HFFc6 (cell line): ENCODE measurements around the gene SRBD1. TPM values are rescaled to one million over a fixed set of nuclear protein-coding genes. Genes with fewer than 3 reads are reported as not detected.

Experiments
- DNase-seq: peaks from one replicate; pipeline ENCODE4 v3.0.0-alpha.2; 2018
- H3K27ac Mint-ChIP-seq: 2 replicates; pipeline ENCODE4 v1.8.0; 2020; ENCODE audit warnings: mild to moderate bottlenecking, mixed read lengths
- H3K27me3 Mint-ChIP-seq: 2 replicates; pipeline ENCODE4 v1.8.0; 2021; ENCODE audit warnings: mild to moderate bottlenecking, moderate library complexity, mixed read lengths; ENCODE audit not compliant: insufficient read depth
- H3K36me3 Mint-ChIP-seq: 2 replicates; pipeline ENCODE4 v1.8.0; 2021; ENCODE audit warnings: low read depth, mixed read lengths
- H3K4me1 Mint-ChIP-seq: 2 replicates; pipeline ENCODE4 v1.8.0; 2020; ENCODE audit warnings: low read depth, mixed read lengths
- H3K4me3 Mint-ChIP-seq: 2 replicates; pipeline ENCODE4 v1.8.0; 2020; ENCODE audit warnings: mild to moderate bottlenecking, moderate library complexity, mixed read lengths
- H3K9me3 Mint-ChIP-seq: 2 replicates; pipeline ENCODE4 v1.8.0; 2020; ENCODE audit warnings: mild to moderate bottlenecking, mixed read lengths
- total RNA-seq, 6 experiments: library from RNA; stranded (reverse); fragmentation: NEBNext Ultra II Directional; extraction: Animal tissue kit (Norgen Biotek cat#: 25700); gene quantifications; 2 replicates in 1 of 6; 3 replicates in 5 of 6; pipeline ENCODE4 v1.2.3, GENCODE V29; 2021
- TF ChIP-seq, protein P1 (sequence below): fragments of 200-600 bp; sonication (generic); IDR thresholded peaks from 2 replicates; pipeline ENCODE4 v1.5.0; 2021; ENCODE audit warnings: antibody characterized with exemption, mild to moderate bottlenecking

SRBD1 gene
- total RNA-seq, 6 experiments from 2014 or later = 9.5 to 13.6 (median 12.4) TPM

DNA sequence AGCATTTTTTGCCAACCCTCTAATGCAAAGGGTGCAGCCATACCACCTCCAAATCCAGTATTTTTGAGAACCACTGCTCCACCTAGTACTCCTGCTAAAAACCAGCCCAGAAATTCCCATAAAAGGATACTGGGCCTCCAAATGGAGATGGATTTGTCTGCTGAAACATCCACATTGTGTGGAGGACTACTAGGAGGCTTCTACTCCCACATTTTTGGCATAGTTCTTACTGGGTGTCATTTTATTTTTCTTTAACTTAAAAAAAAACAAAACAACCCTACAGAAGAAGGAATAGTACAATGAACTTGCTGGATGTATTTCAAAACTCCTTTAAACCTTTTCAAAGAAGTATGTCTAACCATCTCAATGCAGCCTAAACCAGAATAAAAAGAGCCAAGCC, 219.2 kb downstream of the SRBD1 start:
- peaks cover 16% of the 10 kb centered on the region for H3K4me1 Mint-ChIP-seq
- no peaks in the 10 kb centered on the region for H3K27me3 Mint-ChIP-seq
- H3K36me3 Mint-ChIP-seq = peaks cover 22% of the 10 kb centered on the region
- peak; percentile 28 for DNase-seq
- TF ChIP-seq, protein P1, sequence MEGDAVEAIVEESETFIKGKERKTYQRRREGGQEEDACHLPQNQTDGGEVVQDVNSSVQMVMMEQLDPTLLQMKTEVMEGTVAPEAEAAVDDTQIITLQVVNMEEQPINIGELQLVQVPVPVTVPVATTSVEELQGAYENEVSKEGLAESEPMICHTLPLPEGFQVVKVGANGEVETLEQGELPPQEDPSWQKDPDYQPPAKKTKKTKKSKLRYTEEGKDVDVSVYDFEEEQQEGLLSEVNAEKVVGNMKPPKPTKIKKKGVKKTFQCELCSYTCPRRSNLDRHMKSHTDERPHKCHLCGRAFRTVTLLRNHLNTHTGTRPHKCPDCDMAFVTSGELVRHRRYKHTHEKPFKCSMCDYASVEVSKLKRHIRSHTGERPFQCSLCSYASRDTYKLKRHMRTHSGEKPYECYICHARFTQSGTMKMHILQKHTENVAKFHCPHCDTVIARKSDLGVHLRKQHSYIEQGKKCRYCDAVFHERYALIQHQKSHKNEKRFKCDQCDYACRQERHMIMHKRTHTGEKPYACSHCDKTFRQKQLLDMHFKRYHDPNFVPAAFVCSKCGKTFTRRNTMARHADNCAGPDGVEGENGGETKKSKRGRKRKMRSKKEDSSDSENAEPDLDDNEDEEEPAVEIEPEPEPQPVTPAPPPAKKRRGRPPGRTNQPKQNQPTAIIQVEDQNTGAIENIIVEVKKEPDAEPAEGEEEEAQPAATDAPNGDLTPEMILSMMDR = no peak
- H3K27ac Mint-ChIP-seq = no peak overlapping the region
- H3K9me3 Mint-ChIP-seq = no peaks in the 10 kb centered on the region
- H3K4me3 Mint-ChIP-seq = no peak overlapping the region

DNA sequence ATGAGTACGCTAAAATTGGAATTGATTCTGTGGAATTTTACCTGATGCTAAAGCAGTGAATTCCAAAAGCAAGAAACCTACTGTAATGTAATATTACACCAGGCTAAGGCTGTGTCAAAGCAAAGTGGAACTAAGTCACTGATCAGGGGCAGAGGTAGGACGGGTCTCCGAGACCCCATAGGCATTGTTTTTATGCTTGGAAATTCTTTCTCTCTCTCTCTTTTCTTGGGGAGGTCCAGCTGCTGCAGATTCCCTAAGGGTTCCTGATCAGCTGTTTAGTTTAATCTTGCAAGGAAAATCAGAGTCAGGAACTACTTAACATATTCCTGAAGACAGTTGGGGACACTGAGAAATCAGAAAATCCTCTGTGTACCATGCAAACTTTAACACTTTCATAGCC, 220.2 kb downstream of the SRBD1 start:
- TF ChIP-seq, protein P1 = no peak
- no peak for DNase-seq
- H3K9me3 Mint-ChIP-seq = no peaks in the 10 kb centered on the region
- no peak overlapping the region for H3K4me3 Mint-ChIP-seq
- peaks cover 16% of the 10 kb centered on the region for H3K4me1 Mint-ChIP-seq
- no peak overlapping the region for H3K27ac Mint-ChIP-seq
- H3K36me3 Mint-ChIP-seq = peaks cover 22% of the 10 kb centered on the region
- no peaks in the 10 kb centered on the region for H3K27me3 Mint-ChIP-seq

DNA sequence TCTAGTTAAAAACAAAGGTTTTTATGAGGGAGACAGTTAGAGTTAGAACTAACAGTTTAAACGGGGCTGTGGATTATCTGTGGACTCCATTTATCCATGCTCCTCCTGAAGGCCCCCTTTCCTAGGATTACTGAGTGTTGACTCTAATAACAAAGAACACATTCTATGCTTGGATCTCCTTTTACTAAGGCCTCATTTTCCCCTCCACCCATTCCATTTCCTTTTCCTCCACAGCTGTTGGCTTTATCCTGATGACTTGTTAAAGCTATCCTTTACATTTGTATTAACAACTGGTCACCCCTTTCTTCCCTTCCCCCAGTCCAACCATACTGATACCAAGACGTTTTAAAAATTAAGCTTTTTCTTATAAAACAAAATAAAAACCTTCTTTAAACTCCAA, 220.6 kb downstream of the SRBD1 start:
- Mint-ChIP-seq H3K27ac (no peak overlapping the region), H3K4me3 (no peak overlapping the region)

DNA sequence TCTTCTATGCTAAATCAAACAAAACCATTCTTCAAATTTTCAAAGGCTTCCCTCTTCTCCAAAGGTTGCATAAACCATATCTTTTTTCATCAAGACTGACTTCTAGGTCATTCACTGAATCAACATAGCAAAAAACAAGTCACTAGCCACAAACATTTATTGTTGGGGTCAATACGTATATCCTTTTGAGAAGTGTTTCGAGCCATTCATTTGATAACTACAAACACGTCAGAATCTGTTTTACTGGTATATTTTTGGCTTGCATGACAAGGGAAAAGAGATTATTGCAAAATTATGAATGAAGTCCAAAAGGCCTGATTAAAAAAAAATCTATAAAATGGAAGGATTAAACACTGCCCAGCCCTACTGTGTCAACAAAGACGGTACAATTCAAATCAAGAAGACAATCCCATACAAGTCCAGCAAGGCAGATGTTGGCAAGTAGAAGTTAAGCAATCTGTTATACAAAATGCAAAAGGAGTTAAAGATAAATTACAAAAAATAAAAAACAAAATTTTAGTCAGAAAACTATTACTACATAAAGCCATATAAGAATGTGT, 222.4 kb downstream of the SRBD1 start:
- TF ChIP-seq, protein P1 = no peak
- H3K27ac Mint-ChIP-seq = no peak overlapping the region
- H3K9me3 Mint-ChIP-seq = no peaks in the 10 kb centered on the region
- no peak overlapping the region for H3K4me3 Mint-ChIP-seq
- H3K36me3 Mint-ChIP-seq = peaks cover 22% of the 10 kb centered on the region
- DNase-seq = no peak
- peaks cover 16% of the 10 kb centered on the region for H3K4me1 Mint-ChIP-seq
- H3K27me3 Mint-ChIP-seq = no peaks in the 10 kb centered on the region

More for the DNA sequence above, 220.6 kb downstream of the SRBD1 start:
- Mint-ChIP-seq H3K9me3 (no peaks in the 10 kb centered on the region), H3K27me3 (no peaks in the 10 kb centered on the region), H3K36me3 (peaks cover 22% of the 10 kb centered on the region), H3K4me1 (peaks cover 16% of the 10 kb centered on the region)
- no peak for DNase-seq
- TF ChIP-seq, protein P1 = no peak

DNA sequence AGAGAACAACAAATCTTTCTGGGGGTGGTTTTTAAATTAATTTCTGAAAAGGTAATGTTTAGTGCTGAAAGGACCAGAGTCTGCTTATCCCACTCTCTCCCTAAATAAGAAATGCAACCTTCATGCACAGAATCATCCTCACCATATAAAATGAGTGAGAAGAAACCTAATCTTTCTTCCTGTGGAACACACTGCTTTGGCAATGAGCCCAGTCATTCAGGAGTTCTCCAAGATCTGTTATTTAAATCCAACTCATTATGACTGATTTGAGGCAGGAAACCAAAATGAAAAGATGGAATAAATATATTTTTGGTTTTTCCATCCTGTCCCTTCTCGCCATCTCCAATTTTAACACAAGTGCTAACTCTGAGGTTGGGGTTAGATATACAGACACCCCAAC, 228.3 kb downstream of the SRBD1 start:
- no peak for DNase-seq

More for the DNA sequence above, 228.3 kb downstream of the SRBD1 start:
- Mint-ChIP-seq H3K4me1 (peaks cover 21% of the 10 kb centered on the region), H3K27me3 (no peaks in the 10 kb centered on the region), H3K36me3 (no peaks in the 10 kb centered on the region), H3K27ac (no peak overlapping the region), H3K9me3 (no peaks in the 10 kb centered on the region), H3K4me3 (no peak overlapping the region)
- TF ChIP-seq, protein P1 = no peak
